GM21447 (cell line): ENCODE results near the gene SWT1.
A peak's percentile ranks its signal among the peaks of the same experiment; 100 is the strongest.
"Not testable (repeated sequence)": the region's sequence is repeated elsewhere in the genome, so short reads cannot be mapped to it uniquely, and the experiment has no call there.

Experiments used
- ATAC-seq: cut with Tn5 transposase; IDR thresholded peaks from one replicate; pipeline ENCODE4 v1.9.1; 2021; ENCODE audit not compliant: unreplicated experiment

The SWT1 gene

GRCh38 chr1:185245466-185245865, 88.5 kb downstream of the SWT1 start:
- ATAC-seq, result no peak

DNA sequence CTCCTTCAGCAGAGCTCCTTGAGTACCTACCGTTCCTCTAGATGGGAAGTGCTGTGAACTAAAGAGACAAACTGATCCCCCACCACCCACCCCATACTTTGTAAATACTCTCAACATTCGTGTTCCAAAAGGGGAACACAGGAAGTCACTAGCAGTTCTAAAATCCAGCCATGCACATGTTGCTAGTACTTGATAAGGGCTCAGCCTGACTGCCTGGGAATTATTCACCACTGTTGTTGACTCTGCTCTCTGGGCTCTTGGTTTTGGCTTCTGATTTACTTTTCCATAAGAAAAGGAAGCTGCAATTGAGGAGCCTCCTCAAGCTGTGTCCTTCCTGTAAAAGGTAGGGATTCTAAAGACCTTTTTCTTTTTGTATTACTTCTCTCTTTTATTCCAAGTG, 92.6 kb downstream of the SWT1 start:
- ATAC-seq, result no peak

DNA sequence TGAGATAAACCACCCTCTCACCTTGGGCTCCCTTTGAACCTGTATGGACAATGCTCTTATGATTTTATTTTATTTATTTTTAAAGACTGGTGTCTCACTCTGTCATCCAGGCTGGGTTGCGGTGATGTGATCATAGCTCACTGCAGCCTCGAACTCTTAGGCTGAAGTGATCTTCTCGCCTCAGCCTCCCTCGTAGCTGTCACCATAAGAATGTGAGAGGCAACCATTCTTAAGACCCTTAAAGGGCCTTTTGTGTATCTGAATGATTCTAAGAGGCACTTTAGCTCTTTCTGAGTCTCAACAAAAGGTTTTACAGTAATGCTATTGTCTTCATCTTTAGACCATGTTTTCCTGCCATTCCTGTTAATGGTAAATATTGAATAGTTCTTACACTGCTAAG, 93.1 kb downstream of the SWT1 start:
- no peak for ATAC-seq

- ATAC-seq, result not testable (repeated sequence)
These were observed 95.0 kb downstream of the SWT1 start for GRCh38 chr1:185251928-185252327.

DNA sequence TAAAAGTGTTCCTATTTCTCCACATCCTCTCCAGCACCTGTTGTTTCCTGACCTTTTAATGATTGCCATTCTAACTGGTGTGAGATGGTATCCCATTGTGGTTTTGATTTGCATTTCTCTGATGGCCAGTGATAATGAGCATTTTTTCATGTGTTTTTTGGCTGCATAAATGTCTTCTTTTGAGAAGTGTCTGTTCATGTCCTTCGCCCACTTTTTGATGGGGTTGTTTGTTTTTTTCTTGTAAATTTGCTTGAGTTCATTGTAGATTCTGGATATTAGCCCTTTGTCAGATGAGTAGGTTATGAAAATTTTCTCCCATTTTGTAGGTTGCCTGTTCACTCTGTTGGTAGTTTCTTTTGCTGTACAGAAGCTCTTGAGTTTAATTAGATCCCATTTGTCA, 95.4 kb downstream of the SWT1 start:
- ATAC-seq, result not testable (repeated sequence)

- ATAC-seq, result not testable (repeated sequence)
These were observed 98.6 kb downstream of the SWT1 start for GRCh38 chr1:185255595-185255994.

GRCh38 chr1:185257116-185257949, 100.4 kb downstream of the SWT1 start:
- ATAC-seq, result not testable (repeated sequence)

GRCh38 chr1:185257950-185258208, 100.9 kb downstream of the SWT1 start:
- ATAC-seq, result no peak

DNA sequence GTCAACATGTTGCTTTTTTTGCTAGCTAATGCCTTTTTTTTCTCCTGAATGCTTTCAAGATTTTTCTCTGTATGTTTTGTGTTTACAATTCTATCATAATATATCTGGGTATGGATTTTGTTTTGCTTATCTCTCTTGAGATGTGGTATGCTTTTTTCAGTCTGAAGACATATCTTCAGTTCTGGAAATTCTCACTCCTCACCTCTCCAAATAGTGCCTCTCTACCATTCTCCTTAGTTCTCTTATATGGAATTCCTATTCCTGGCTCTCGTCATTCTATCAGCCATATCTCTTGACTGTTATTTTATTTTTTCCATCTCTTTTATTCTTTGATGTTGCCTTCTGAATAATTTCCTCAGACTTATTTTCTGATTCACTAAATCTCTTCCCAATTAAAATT, 101.7 kb downstream of the SWT1 start:
- no peak for ATAC-seq

DNA sequence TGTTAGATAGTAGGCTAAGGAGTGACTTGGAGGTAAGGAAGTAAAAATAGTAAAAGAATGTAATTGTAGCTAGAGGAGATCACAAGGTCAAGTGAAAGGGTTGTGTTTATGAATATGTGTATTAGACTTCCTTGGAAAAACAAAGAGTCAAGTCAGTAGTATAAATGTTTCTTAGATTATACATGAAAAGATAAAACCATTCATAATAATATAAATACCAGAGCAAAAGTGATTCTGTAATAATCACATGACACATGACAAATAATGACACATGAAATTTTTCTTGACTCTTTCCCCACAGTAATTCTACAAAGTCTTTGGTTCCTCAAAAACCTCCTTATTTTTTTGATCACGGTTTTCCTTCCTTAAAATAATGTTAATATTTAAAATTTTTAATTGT, 103.6 kb downstream of the SWT1 start:
- no peak for ATAC-seq

DNA sequence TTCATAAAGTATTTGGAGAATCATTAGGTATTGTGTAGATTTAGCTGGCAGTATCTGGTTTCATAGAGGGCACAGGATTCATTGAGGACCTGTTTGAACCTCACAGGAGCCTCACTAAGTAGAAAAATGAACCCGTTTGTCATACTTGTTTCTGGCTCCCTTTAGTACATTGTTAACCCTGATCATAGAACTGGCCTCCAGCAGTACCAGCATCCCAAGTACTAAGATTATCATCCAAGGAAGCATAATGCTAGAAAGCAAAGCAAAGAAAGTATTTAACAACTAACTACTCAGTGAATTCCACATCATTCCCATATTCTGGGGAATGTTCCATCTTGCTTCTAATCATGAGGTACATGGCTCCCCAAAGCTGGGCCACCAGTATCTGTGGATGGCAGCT, 105.2 kb downstream of the SWT1 start:
- ATAC-seq, result no peak

GRCh38 chr1:185263292-185263691, 106.3 kb downstream of the SWT1 start:
- ATAC-seq, result no peak

- ATAC-seq, result no peak
These were observed 106.8 kb downstream of the SWT1 start for GRCh38 chr1:185263780-185264179.

DNA sequence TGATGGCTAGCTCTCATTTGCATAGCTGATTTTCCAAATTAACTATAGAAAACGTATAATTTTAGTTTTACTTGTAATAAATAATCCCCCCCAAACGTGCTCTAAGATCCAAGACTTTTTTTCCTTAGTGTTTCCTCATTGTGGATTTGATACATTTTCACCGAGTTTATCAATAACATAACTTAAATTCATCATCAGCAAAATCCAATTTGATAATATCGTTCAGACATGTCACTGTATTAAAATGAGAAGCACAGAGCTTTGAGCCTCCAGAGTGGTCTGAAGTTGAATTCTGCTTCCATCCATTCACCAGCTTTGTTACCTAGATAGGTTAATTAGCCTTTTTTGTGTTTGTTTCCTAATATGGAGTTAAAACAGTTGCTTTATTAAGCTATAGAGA, 108.3 kb downstream of the SWT1 start:
- ATAC-seq, result no peak

DNA sequence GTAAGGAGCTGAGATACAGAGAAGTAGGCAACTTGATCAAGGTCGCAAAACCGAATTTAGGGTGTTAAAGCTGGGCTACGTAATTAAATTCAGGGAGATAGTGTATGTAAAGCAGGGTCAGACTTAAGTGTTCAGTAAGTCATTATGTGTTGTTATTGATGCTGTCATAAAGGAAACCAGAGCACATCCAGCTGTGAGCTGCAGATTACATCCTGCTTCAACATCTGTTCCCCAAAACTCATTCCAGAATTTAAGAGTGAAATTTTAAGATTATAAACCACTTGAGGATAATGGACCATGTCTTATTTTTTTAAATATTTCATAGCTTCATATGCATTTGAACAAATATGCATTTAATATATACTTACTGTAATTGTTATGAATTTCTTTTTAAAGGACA, 110.3 kb downstream of the SWT1 start:
- no peak for ATAC-seq

DNA sequence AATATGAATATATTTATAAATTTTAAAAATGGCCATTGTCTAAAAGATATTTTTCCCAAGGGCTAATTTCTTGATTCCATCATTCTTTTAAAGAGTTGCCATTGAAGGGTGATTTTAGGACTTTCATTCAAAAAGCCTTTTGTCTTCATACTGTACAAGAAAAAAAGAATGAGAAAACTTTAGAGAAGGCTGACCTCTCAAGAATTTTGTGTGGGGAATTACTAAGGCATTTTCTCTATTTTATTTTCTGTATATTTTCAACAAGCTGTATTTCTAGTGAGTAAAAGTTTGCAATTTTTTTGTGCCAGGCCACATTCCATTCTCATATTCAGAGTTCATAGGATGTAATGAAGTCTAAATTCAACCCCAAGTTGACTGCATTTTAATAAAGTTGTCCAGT, 110.7 kb downstream of the SWT1 start:
- ATAC-seq, result no peak

DNA sequence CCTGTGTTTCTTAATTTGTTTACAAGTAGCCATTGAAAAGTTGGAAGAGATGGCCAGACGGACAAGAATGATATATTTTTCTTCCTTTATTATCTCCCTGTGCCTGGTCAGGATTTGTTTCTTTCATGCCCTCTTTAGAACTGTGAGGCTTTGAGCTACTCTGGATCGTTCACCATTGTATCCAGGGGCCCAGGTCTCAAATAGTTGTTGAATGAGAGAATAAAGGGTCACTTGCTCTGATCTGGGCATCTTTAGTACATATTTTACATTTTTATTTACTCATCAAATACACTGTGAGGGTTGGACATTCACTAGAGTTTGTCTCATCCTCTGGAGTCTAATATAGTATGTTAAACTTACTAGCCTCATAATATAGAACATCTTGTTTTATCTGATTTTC, 111.4 kb downstream of the SWT1 start:
- ATAC-seq, result no peak

- no peak for ATAC-seq
These were observed 115.0 kb downstream of the SWT1 start for GRCh38 chr1:185271921-185272320.

DNA sequence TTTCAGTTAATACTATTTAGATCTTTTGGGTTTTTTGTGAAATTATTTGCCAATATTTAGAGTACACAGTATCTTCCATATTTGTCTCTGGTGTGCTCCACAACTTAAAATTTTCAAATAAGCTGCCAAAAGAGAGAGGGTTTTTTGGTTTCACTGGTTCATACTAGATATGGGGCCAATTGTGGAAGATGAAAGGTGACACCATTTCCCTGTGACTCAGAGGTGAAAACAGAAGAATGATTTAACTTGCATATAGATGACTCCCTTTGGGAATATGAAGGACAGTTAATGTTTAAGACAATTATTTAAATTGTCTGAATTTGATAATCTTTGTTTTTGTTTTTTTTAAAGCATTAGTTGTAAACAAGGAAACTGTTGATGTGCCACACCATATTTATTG, 122.6 kb downstream of the SWT1 start:
- no peak for ATAC-seq

DNA sequence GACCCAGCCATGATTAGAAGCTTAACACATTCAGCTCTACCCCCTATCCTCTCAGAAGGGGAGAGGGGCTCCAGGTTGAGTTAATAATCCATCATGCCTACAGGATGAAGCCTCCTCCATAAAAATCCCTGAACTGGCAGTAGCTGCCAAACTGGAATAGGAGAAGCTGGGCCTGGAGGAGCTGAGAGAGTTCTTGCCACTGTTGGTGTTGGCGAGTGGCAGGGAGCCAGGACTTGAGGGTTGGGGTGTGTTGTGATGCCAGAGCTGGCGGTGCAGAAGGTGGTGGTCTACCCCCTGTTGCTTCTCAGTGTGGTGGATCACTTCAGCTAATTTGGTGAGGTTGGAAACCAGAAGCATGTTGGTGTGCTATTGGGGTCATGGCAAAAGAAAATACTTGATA, 123.6 kb downstream of the SWT1 start:
- no peak for ATAC-seq

DNA sequence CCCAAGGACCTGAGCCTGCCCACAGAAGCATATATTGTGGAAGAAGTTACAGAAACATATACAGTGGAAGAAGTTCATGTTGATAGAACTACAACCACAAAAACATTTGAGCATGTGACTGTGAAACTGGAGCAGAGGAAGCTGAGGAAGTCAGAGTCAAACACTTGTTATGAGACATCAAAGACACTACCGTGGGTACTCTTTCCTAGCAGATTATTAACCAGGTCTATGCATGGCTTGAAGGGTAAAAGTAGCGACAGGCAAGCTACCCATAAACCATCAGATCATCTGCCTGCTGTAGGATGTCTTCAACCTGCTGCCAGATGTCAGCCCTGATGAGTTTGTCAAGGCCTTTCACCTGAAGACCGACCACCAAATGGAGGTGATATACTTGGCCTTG, 124.3 kb downstream of the SWT1 start:
- peak; percentile 96 for ATAC-seq

DNA sequence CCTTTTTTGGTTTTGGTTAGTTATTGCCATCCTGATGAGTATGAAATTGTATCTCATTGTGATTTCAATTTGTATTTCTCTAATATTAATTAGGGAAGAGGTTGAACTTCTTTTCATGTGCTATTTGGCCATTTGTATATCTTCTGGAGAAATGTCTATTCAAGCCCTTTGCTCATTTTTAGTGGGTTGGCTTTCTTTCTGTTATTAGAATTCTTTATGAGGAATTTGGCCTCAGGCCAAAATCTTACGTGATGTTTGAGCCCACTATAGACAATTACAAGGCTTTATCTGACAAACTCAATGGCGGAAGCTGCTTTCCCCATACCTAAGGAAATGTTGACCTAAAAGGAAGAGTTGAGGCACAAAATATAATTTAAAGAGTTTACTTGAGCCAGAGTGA, 127.1 kb downstream of the SWT1 start:
- ATAC-seq, result no peak

GRCh38 chr1:185284533-185285276, 127.7 kb downstream of the SWT1 start:
- ATAC-seq, result no peak
